ENCODE results near the gene AK1.

AK1 gene

DNA sequence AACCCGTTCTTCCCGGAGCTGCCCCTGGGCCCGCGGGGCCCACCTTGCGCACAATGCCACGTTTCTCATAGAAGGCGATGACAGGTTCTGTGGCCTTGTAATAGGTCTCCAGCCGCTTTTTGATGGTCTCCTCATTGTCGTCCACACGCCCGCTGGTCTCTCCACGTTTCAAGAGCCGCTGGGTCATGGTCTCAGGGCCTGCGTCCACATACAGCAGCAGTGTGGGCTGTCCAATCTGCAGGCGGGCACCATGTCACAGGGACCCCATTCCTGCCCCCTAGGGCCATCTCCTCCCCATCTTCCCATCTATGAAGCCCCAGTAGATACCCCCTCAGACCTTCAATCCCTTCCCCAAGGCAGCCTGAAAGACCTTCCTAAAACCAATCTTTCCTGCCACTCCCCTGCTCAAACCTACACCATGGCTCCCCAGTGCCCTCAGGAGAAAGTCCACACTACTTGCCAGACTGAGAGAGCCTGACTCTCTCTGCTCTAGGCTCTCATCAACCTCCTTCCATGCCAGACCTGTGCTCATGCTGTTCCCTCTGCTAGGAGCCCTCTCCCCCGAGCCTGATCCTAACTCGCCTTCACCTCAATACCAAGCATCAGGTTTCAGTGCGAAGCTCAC lies 9.1 kb downstream of the AK1 start:
- H3K4me3 ChIP-seq (ENCODE audit: low read depth, low read length), result no peak overlapping the region
- TF ChIP-seq POLR2A (IDR thresholded peaks at IDR 0.05; ENCODE audit: extremely low read depth, insufficient read length), result no peak
- TF ChIP-seq, protein P1, sequence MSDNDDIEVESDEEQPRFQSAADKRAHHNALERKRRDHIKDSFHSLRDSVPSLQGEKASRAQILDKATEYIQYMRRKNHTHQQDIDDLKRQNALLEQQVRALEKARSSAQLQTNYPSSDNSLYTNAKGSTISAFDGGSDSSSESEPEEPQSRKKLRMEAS (IDR thresholded peaks at IDR 0.05; ENCODE audit: low read depth, low read length), result no peak
- TF ChIP-seq MYC (IDR thresholded peaks at IDR 0.05; ENCODE audit: low read depth, low read length), result no peak
- TF ChIP-seq, protein P2, sequence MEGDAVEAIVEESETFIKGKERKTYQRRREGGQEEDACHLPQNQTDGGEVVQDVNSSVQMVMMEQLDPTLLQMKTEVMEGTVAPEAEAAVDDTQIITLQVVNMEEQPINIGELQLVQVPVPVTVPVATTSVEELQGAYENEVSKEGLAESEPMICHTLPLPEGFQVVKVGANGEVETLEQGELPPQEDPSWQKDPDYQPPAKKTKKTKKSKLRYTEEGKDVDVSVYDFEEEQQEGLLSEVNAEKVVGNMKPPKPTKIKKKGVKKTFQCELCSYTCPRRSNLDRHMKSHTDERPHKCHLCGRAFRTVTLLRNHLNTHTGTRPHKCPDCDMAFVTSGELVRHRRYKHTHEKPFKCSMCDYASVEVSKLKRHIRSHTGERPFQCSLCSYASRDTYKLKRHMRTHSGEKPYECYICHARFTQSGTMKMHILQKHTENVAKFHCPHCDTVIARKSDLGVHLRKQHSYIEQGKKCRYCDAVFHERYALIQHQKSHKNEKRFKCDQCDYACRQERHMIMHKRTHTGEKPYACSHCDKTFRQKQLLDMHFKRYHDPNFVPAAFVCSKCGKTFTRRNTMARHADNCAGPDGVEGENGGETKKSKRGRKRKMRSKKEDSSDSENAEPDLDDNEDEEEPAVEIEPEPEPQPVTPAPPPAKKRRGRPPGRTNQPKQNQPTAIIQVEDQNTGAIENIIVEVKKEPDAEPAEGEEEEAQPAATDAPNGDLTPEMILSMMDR (IDR thresholded peaks at IDR 0.05; ENCODE audit: low read depth, low read length), result no peak
- no peak for DNase-seq (ENCODE audit: low read depth)

DNA sequence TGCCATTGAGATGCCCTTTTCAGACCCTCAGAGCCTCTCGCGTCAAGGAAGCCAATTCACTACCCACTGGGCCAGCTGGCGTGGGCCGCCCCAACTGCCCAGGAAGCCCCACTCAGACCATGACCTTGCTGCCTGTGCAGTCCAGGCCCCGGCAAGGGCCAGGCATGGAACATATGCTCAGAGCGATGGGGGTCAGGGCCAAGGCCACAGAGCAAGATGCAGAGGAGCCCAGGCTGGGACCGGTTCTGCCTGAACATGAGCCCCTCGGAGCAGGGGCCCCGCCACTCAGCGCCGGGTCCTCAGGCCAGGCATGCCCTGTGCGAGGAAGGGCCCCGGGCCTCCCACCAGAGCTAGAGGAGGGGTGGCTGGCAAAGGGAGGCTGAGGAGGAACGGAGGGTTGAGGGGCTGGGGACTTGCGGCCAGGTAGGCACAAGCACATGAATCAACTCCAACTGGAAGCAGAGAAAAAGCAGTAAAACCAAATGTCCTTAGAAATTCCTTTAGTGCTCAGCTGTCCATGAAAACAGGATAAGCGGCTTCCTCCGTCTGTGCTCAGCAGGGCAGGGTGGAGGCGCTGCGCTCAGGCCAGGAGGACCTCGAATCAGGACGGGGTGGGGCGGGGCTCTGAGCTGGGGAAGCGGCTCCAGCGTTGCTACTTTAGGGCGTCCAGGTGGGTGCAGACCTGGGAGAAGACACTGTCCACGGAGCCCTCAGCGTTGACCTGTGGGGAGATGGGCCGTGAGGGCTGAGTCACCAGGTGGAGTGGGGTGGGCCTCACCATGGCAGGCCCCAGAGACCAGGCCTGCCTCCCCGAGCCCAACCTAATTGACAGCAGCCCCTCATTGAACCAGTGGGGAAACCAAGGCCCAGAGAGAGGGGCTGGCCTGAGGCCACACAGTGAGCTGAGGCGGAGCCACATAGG lies 9.9 kb downstream of the AK1 start:
- no peak overlapping the region for H3K4me3 ChIP-seq (ENCODE audit: low read depth, low read length)
- TF ChIP-seq POLR2A (IDR thresholded peaks at IDR 0.05; ENCODE audit: extremely low read depth, insufficient read length), result no peak
- TF ChIP-seq, protein P2 (IDR thresholded peaks at IDR 0.05; ENCODE audit: low read depth, low read length), result no peak
- TF ChIP-seq, protein P1 (IDR thresholded peaks at IDR 0.05; ENCODE audit: low read depth, low read length), result no peak
- TF ChIP-seq MYC (IDR thresholded peaks at IDR 0.05; ENCODE audit: low read depth, low read length), result no peak
- no peak for DNase-seq (ENCODE audit: low read depth)

DNA sequence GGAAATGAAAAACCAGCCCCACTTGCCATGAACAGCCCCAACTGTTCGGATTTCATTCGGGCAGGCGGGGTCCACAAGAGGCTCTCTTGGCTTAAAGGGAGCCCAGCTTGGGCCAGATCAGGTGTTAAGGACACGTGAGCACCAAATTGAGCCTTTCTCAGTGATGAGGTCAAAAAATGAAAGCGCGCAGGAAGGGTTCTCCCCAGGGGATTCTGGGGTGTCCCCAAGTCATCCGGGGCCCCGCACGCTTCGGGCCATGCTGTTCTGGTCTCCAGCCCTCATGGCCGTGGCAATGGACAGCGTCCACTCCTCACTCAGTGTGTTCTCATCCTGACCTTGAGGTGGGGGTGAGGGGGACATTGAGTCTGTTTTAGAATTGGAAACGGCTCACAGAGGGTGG lies 10.9 kb downstream of the AK1 start:
- DNase-seq (ENCODE audit: low read depth), result no peak
- TF ChIP-seq POLR2A (IDR thresholded peaks at IDR 0.05; ENCODE audit: extremely low read depth, insufficient read length), result no peak
- no peak overlapping the region for H3K4me3 ChIP-seq (ENCODE audit: low read depth, low read length)

DNA sequence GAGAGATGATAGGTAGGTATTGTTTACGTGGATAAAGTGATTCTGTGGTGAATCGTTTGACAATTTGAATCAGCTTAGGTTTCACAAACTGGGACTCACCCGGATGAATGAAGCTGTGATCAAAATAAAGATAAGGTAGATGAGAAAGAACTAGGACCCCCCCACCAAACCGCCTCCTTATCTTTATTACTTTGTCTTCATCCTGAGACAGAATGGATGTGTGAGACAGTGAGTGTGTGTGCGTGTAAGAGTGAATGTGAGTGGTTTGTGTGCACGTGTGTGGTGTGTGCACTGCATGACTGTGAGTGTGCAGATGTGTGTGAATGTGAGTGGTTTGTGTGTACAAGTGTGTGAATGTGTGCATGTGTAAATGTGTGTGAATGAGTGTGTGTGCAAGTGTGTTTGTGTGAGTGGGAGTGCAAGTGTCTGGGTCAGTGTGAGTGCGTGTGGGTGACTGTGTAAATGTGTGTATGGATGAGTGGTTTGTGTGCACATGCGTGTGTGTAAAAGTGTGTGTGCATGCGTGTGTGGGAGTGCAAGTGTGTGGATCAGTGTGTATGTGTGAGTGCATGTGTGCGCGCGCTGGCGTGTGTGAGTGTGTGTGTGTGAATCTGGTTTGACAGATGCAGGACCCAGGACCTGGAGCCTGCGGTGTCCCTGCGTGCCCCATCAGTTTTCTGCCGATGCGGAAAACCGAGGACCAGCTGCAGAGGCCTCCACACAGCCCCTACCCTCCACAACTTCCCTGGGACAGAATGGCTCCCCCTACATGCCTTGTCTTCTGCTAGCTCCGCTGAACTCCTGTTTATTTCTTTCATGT lies 11.6 kb downstream of the AK1 start:
- H3K4me3 ChIP-seq (ENCODE audit: low read depth, low read length), result no peak overlapping the region
- no peak for DNase-seq (ENCODE audit: low read depth)
- TF ChIP-seq POLR2A (IDR thresholded peaks at IDR 0.05; ENCODE audit: extremely low read depth, insufficient read length) (no peak), MYC (IDR thresholded peaks at IDR 0.05; ENCODE audit: low read depth, low read length) (no peak)
- TF ChIP-seq, protein P1 (IDR thresholded peaks at IDR 0.05; ENCODE audit: low read depth, low read length), result no peak
- TF ChIP-seq, protein P2 (IDR thresholded peaks at IDR 0.05; ENCODE audit: low read depth, low read length), result no peak

DNA sequence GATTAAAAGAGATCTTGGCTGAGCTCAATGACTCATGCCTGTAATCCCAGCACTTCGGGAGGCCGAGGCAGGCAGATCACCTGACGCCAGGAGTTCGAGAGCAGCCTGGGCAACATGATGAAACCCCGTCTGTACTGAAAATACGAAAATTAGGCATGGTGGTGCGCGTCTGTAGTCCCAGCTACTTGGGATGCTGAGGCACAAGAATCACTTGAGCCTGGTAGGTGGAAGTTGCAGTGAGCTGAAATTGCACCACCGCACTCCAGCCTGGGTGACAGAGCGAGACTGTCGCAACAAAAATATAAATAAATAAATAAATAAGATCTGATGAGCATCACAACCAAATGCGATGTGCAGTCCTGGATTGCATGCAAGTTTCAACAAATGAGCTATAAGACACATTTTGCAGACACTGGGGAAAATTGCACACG lies 14.3 kb downstream of the AK1 start:
- peak; percentile 46 for DNase-seq (ENCODE audit: low read depth)
- TF ChIP-seq, protein P2 (IDR thresholded peaks at IDR 0.05; ENCODE audit: low read depth, low read length), result no peak
- TF ChIP-seq MYC (IDR thresholded peaks at IDR 0.05; ENCODE audit: low read depth, low read length) (no peak), POLR2A (IDR thresholded peaks at IDR 0.05; ENCODE audit: extremely low read depth, insufficient read length) (no peak)
- TF ChIP-seq, protein P1 (IDR thresholded peaks at IDR 0.05; ENCODE audit: low read depth, low read length), result no peak
- H3K4me3 ChIP-seq (ENCODE audit: low read depth, low read length), result no peak overlapping the region
